Ascending aorta (tissue), 2 donors: ENCODE data around the gene ZNF148. TPM values are rescaled to one million over a fixed set of nuclear protein-coding genes. Genes with fewer than 3 reads are reported as not detected.

Source experiments
- DNase-seq, 2 donors: peaks; one replicate each; pipeline ENCODE4 v3.0.0-alpha.2; 2019; ENCODE audit warnings: low spot score in 2 of 2
- H3K27ac ChIP-seq, 2 donors: fragments of 200-600 bp; sonication (generic); one replicate each; pipeline ENCODE4 v1.5.1; 2016 to 2017; ENCODE audit warnings: mild to moderate bottlenecking in 1 of 2
- H3K27me3 ChIP-seq: fragments of 200-600 bp; sonication (generic); one replicate; pipeline ENCODE4 v1.5.1; 2017
- H3K36me3 ChIP-seq, 2 donors: fragments of 200-600 bp; sonication (generic); one replicate each; pipeline ENCODE4 v1.5.1; 2016
- H3K4me1 ChIP-seq, 2 donors: fragments of 200-600 bp; sonication (generic); one replicate each; pipeline ENCODE4 v1.5.1; 2016 to 2017; ENCODE audit warnings: mild to moderate bottlenecking in 1 of 2
- H3K4me3 ChIP-seq, 2 donors: fragments of 200-600 bp; sonication (generic); one replicate each; pipeline ENCODE4 v1.5.1; 2016 to 2017; ENCODE audit warnings: mild to moderate bottlenecking in 1 of 2
- H3K9me3 ChIP-seq, 2 donors: fragments of 200-600 bp; sonication (generic); one replicate each; pipeline ENCODE4 v1.5.1; 2016
- CTCF ChIP-seq, 3 experiments: fragments of 200-600 bp in 2 of 3; fragments of 450-650 bp in 1 of 3; sonication (generic) in 2 of 3; IDR thresholded peaks; one replicate each; pipeline ENCODE4 v1.5.1; 2016 to 2019; ENCODE audit warnings: antibody characterized with exemption in 3 of 3, mild to moderate bottlenecking in 1 of 3, moderate library complexity in 1 of 3
- intact Hi-C: fragments of 100-400 bp; cut with DNase I; formaldehyde crosslinking; loops from one replicate; pipeline ENCODE4 v1.15.1; 2023
- total RNA-seq: library from RNA; depleted of rRNA; stranded (reverse); fragments of >200 nt; gene quantifications from one replicate; pipeline ENCODE4 v1.1.0, GENCODE V29; 2016

The ZNF148 gene
- total RNA-seq, 1 donor from 2014 or later, result 10.0 TPM

DNA sequence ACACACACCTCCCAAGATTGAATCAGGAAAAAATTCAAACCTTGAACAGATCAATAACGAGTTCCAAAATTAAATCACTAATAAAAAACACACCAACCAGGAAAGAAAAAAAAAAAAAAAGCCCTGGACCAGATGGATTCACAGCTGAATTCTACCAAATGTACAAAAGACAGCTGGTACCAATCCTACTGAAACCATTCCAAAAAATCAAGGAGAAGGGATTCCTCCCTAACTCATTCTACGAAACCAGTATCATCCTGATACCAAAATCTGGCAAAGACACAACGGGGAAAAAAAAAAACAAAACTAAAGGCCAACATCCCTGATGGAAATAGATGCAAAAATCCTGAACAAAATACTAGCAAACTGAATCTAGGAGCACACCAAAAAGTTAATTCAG lies 108.2 kb downstream of the ZNF148 start:
- TF ChIP-seq CTCF (IDR thresholded peaks at IDR 0.05), result no peak
- intact Hi-C loops, result loop anchor here (10.0 kb wide), 1 partner anchor 642 kb away; no protein-coding TSS in a partner anchor

GRCh38 chr3:125262161-125262560 lies 113.0 kb downstream of the ZNF148 start:
- no peak for DNase-seq
- H3K27ac ChIP-seq, result no peak overlapping the region
- H3K4me1 ChIP-seq, result no peaks in the 10 kb centered on the region
- H3K27me3 ChIP-seq, result no peaks in the 10 kb centered on the region
- no peak overlapping the region for H3K4me3 ChIP-seq
- intact Hi-C loops, result loop anchor here (10.0 kb wide), 1 partner anchor 637 kb away; no protein-coding TSS in a partner anchor
- TF ChIP-seq CTCF (IDR thresholded peaks at IDR 0.05), result no peak
- H3K36me3 ChIP-seq, result no peaks in the 10 kb centered on the region
- no peaks in the 10 kb centered on the region for H3K9me3 ChIP-seq

More for the DNA sequence above, 108.2 kb downstream of the ZNF148 start:
- Histone ChIP-seq H3K9me3 (no peaks in the 10 kb centered on the region), H3K27ac (no peak overlapping the region), H3K4me3 (no peak overlapping the region), H3K27me3 (no peaks in the 10 kb centered on the region), H3K4me1 (no peaks in the 10 kb centered on the region), H3K36me3 (peaks cover 3 to 4% of the 10 kb centered on the region in 2 donors)
- DNase-seq, result no peak

GRCh38 chr3:125261031-125261430 lies 114.1 kb downstream of the ZNF148 start:
- Histone ChIP-seq H3K36me3 (no peaks in the 10 kb centered on the region), H3K27ac (no peak overlapping the region), H3K27me3 (no peaks in the 10 kb centered on the region), H3K9me3 (no peaks in the 10 kb centered on the region), H3K4me3 (no peak overlapping the region), H3K4me1 (no peaks in the 10 kb centered on the region)
- no peak for TF ChIP-seq CTCF (IDR thresholded peaks at IDR 0.05)
- DNase-seq, result no peak
- intact Hi-C loops, result loop anchor here (10.0 kb wide), 1 partner anchor 636 kb away; no protein-coding TSS in a partner anchor

GRCh38 chr3:125260158-125260557 lies 115.0 kb downstream of the ZNF148 start:
- H3K4me1 ChIP-seq, result no peaks in the 10 kb centered on the region
- H3K9me3 ChIP-seq, result no peaks in the 10 kb centered on the region
- no peak overlapping the region for H3K4me3 ChIP-seq
- no peaks in the 10 kb centered on the region for H3K36me3 ChIP-seq
- intact Hi-C loops, result loop anchor here (10.0 kb wide), 1 partner anchor 635 kb away; no protein-coding TSS in a partner anchor
- H3K27me3 ChIP-seq, result no peaks in the 10 kb centered on the region
- no peak for DNase-seq
- no peak overlapping the region for H3K27ac ChIP-seq
- TF ChIP-seq CTCF (IDR thresholded peaks at IDR 0.05), result no peak

- Histone ChIP-seq H3K36me3 (no peaks in the 10 kb centered on the region), H3K4me1 (no peaks in the 10 kb centered on the region), H3K4me3 (no peak overlapping the region), H3K27me3 (no peaks in the 10 kb centered on the region), H3K27ac (no peak overlapping the region), H3K9me3 (no peaks in the 10 kb centered on the region)
- intact Hi-C loops, result no loop called here
- DNase-seq, result no peak
- TF ChIP-seq CTCF (IDR thresholded peaks at IDR 0.05), result no peak
These were observed 117.6 kb downstream of the ZNF148 start for GRCh38 chr3:125257536-125257935.

DNA sequence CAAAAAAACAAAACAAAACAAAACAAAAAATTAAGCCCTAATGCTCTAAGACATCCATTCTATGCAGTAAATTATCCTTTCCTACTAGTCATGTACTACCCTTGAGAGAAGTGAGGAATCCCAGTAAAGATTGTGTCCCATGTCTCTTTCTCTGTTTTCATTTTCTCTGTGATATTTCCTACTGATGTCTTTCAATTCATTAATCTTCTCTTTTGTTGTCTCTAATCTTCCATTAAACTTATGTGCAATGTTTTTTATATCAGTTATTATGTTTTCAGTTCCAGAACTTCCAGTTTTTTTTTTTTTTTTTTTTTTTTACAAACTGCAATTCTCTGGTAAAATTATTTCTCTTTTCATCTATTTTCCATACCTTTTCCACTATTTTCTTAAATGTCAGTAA lies 118.5 kb downstream of the ZNF148 start:
- Histone ChIP-seq H3K27me3 (no peaks in the 10 kb centered on the region), H3K27ac (no peak overlapping the region), H3K4me1 (no peaks in the 10 kb centered on the region), H3K36me3 (no peaks in the 10 kb centered on the region), H3K4me3 (no peak overlapping the region), H3K9me3 (no peaks in the 10 kb centered on the region)
- DNase-seq, result no peak
- no peak for TF ChIP-seq CTCF (IDR thresholded peaks at IDR 0.05)
- intact Hi-C loops, result no loop called here
